NCI-H1694 (cell line): ENCODE measurements around the gene SPTSSA.
"Not testable (repeated sequence)": the region's sequence is repeated elsewhere in the genome, so short reads cannot be mapped to it uniquely, and the experiment has no call there.

Experiments
- DNase-seq: peaks from one replicate; lab custom pipeline; 2025; lab: John Stamatoyannopoulos, UW

Gene SPTSSA, protein sequence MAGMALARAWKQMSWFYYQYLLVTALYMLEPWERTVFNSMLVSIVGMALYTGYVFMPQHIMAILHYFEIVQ

DNA sequence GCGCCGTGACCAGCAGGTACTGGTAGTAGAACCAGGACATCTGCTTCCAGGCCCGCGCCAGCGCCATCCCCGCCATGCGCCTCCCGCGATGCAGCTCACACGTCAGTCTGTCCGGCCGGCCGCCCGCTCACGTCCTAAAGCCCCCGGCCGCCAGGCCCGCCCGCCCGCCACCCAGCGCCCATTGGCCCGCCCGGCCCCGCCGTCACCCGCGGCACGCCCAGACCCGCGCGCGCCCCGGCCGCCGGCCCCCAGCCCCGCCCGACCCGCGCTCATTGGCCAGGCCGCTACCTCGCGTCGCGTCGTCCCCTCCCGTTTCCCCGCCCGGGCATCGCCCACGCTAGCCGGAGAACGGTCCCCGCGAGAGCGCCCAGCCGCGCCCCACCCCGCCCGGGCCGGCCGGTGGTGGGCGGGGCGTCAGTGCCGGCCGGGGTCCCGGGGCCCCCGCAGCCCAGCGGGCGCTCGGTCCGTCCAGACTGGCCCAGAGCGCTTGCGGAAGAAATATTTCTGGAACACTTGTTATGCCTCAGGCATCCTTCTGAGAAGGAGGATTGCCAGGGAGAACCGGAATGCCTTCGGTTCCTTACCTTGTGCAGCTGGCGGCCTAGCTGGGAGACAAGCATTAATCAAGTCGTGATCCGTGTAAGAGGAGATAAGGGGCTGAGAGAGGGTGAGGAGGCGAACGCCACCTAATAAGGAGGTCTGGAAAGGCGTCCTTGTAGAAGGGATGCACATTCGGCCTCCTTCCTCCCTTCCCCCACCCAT, at the start of gene SPTSSA:
TSS of gene SPTSSA (minus strand) at position 109 of the 762 bp plus-strand sequence. CDS start at position 76, 33 bp downstream.
- peak; percentile 55 for DNase-seq

DNA sequence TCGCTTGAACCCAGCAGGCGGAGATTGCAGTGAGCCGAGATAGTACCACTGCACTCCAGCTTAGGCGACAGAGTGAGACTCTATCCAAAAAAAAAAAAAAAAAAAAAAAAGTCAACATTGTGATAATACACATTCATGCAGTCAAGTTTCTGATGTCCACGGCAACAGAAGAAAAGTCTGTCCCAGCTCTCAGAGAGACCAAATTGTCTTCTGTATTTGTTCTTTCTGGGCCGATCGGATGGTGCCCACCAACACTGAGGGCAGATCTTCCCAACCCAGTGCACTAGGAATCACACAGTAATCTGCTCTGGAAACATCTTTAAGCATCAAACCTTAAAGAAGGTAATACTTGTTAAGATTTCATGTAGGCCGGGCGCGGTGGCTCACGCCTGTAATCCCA, 45.8 kb upstream of the SPTSSA start:
- DNase-seq, result no peak

DNA sequence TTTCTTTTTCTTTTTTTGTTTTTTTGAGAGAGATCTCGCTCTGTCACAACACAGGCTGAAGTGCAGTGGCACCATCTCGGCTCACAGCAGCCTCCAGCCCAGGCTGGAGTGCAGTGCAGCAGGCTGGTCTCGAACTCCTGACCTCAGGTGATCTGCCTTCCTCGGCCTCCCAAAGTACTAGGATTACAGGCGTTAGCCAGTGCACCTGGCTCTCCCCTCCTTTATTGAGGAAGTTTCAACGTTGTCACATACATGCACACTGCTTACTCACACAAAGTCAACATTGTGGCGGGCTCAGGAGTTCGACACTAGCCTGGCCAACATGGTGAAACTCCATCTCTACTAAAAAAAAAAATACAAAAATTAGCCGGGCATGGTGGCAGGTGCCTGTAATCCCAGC, 45.4 kb upstream of the SPTSSA start:
- no peak for DNase-seq

GRCh38 chr14:34505124-34505491, 43.1 kb upstream of the SPTSSA start:
- DNase-seq, result not testable (repeated sequence)

DNA sequence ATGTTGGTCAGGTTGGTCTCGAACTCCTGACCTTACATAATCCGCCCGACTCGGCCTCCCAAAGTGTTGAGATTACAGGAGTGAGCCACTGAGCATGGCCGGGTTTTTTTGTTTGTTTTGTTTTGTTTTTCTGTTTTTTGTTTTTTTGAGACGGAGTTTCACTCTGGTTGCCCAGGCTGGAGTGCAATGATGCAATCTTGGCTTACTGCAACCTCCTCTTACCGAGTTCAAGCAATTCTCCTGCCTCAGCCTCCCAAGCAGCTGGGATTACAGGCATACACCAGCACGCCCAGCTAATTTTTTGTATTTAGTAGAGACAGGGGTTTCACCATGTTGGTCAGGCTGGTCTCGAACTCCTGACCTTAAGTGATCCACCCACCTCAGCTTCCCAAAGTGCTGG, 42.0 kb upstream of the SPTSSA start:
- not testable (repeated sequence) for DNase-seq

GRCh38 chr14:34502545-34503225, 40.6 kb upstream of the SPTSSA start:
- DNase-seq, result no peak

DNA sequence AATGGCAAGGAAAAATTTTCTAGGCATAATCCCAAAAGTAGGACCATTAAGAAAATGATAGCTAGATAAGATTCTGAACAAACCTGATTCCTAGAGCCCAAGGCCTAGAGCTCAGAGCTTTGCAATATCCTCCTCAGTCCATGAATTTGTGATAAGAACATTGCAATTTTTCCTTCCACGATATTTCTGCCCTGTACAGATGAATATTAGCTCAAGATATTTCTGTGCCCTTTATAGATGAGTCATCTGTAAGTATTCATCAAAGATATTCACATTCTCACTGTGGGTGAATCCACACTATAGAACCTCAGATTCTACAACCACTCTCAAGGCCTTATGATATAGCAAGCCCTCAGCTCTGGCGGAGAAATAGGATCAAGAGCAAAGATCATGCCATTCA, 40.0 kb upstream of the SPTSSA start:
- no peak for DNase-seq

- DNase-seq, result no peak
Measured at GRCh38 chr14:34501004-34501580, 39.1 kb upstream of the SPTSSA start.

- DNase-seq, result peak; percentile 36
Measured at GRCh38 chr14:34498684-34499412, 36.8 kb upstream of the SPTSSA start.

- no peak for DNase-seq
Measured at GRCh38 chr14:34496679-34497513, 34.9 kb upstream of the SPTSSA start.

DNA sequence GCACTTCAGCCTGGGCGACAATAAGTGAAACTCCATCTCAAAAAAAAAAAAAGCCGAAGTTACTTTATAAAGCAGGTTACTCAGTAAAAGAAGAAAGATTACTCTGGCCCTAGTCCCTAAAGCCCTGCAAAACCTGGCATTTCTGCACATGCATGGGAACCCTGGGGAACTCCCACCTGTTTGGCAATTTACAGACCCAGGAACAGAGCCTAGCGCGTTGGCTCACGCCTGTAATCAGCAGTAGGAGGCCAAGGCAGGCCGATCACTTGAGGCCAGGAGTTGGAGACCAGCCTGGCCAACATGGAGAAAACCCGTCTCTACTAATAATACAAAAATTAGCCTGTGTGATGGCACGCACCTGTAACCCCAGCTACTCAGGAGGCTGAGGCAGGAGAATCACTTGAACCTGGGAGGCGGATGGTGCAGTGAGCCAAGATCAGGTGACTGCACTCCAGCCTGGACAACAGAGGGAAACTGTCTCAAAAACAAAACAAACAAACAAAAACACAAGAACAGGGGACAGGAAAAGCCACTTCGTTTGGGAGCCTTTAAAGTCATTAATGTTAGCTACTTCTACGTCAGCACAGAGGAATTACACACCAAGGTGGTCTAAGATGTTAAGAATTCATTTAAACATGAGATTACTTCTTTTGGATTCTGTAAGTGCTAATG, 34.1 kb upstream of the SPTSSA start:
- no peak for DNase-seq

DNA sequence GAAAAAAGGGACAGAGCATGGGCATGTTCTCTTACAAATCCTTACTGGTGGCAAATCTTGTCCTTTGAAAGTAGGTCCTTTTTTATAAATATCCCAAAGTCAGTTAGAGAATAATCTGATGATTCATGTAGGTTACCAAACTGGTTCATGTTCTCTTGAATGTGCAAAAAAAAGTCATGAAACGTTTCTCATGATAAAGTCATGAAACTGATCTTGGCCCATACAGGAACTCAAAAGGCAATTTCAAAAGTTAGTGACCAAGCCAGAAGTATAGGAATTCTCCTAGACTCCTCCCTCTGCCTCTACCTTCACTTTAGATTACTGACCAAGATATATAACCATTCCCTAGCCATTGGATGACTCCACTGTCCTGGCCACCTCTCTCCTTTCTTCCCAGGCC, 27.3 kb upstream of the SPTSSA start:
- DNase-seq, result no peak

- DNase-seq, result no peak
Measured at GRCh38 chr14:34488528-34488927, 26.5 kb upstream of the SPTSSA start.

DNA sequence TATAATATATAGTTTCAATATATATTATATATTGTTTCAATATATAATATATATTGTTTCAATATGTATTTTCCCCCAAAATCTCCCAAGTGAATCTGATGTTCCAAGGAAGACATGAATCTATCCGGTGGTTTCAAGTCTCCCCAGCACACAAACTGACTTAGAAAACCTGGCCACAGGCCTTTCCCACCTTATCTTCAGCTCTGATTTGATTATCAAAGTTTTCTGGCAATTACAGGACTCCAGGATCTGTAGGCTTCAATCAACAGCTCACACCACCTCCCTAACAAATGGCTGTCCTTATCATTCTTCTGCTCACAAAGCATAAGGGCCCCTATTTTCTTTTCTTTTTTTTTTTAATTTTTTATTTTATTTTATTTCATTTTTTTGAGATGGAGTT, 22.7 kb upstream of the SPTSSA start:
- no peak for DNase-seq

- DNase-seq, result no peak
Measured at GRCh38 chr14:34482463-34482862, 20.4 kb upstream of the SPTSSA start.

- no peak for DNase-seq
Measured at GRCh38 chr14:34479694-34480093, 17.7 kb upstream of the SPTSSA start.

DNA sequence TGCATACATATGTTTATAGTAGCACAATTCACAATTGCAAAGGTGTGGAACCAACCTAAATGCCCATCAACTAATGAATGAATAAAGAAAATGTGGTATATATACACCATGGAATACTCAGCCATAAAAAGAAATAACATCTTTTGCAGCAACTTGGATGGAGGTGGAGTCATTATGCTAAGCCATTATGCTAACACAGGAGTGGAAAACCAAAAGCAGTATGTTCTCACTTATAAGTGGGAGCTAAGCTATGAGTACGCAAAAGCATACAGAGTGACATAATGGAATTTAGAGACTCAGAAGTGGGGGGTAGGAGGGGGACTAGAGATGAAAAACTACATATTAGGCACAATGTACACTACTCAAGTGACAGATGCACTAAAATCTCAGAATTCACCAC, 16.2 kb upstream of the SPTSSA start:
- no peak for DNase-seq

DNA sequence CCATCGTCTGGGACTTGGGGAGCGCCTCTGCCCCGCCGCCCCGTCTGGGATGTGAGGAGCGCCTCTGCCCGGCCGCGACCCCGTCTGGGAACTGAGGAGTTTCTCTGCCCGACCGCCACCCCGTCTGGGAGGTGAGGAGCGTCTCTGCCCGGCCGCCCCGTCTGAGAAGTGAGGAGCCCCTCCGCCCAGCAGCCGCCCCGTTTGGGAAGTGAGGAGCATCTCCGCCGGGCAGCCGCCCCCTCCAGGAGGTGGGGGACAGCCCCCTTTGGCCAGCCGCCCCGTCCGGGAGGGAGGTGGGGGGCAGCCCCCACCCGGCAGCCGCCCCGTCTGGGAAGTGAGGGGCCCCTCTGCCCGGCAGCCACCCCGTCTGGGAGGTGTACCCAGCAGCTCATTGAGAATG, 14.0 kb upstream of the SPTSSA start:
- DNase-seq, result not testable (repeated sequence)

DNA sequence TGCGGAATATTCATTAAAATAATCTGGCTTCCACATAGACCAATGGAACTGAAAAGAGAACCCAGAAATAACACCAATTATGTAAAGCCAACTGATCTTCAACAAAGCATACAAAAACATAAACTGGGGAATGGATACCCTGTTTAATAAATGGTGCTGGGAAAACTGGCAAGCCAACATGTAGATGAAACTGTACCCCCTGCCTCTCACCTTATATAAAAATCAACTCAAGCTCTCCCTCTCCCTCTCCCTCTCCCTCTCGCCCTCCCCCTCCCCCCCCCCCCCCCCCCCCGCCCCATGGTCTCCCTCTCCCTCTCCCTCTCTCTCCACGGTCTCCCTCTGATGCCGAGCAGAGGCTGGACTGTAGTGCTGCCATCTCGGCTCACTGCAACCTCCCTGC, 13.1 kb upstream of the SPTSSA start:
- no peak for DNase-seq

- no peak for DNase-seq
Measured at GRCh38 chr14:34474187-34474679, 12.2 kb upstream of the SPTSSA start.
